Right kidney (tissue), 1 donor: ENCODE data around the gene HOXA10.

Experiments
- DNase-seq: peaks from one replicate; pipeline ENCODE4 v3.0.0-alpha.2; 2016

Gene HOXA10

GRCh38 chr7:27168265-27168947, 5.7 kb downstream of the HOXA10 start:
- peak; percentile 84 for DNase-seq

GRCh38 chr7:27167916-27168264, 6.2 kb downstream of the HOXA10 start:
- no peak for DNase-seq

- peak; percentile 84 for DNase-seq
These were observed 7.3 kb downstream of the HOXA10 start for GRCh38 chr7:27166531-27167505.

GRCh38 chr7:27165996-27166530, 8.1 kb downstream of the HOXA10 start:
- DNase-seq, result peak; percentile 84

GRCh38 chr7:27165089-27165995, 8.8 kb downstream of the HOXA10 start, which contains the start of gene HOXA9:
HOXA9 (minus strand) TSS chr7:27165537; CDS start chr7:27165457, 80 bp downstream.
- peak; percentile 81 for DNase-seq

GRCh38 chr7:27164367-27165088, 9.6 kb downstream of the HOXA10 start:
- peak; percentile 82 for DNase-seq

- no peak for DNase-seq
These were observed 10.1 kb downstream of the HOXA10 start for GRCh38 chr7:27164045-27164366.

GRCh38 chr7:27163288-27164044, 10.7 kb downstream of the HOXA10 start:
- no peak for DNase-seq

GRCh38 chr7:27162561-27163287, 11.4 kb downstream of the HOXA10 start:
- no peak for DNase-seq

GRCh38 chr7:27161721-27162560, 12.2 kb downstream of the HOXA10 start:
- DNase-seq, result peak; percentile 83

GRCh38 chr7:27161214-27161720, 12.9 kb downstream of the HOXA10 start:
- DNase-seq, result peak; percentile 86

- DNase-seq, result no peak
These were observed 13.4 kb downstream of the HOXA10 start for GRCh38 chr7:27160546-27161213.

GRCh38 chr7:27160145-27160545, 14.0 kb downstream of the HOXA10 start:
- DNase-seq, result peak; percentile 84

- DNase-seq, result peak; percentile 83
These were observed 14.6 kb downstream of the HOXA10 start for GRCh38 chr7:27159266-27160144.

- peak; percentile 81 for DNase-seq
These were observed 15.5 kb downstream of the HOXA10 start for GRCh38 chr7:27158436-27159265.
